Gastroesophageal sphincter (tissue), 4 donors: ENCODE data around the gene VPS35L. TPM values are rescaled to one million over a fixed set of nuclear protein-coding genes. Genes with fewer than 3 reads are reported as not detected.
"Not testable (repeated sequence)": the region's sequence is repeated elsewhere in the genome, so short reads cannot be mapped to it uniquely, and the experiment has no call there.

Experiments used
- ATAC-seq: fragments of 150-250 bp; one replicate; pipeline ENCODE4 v1.9.1; 2016; ENCODE audit warnings: mild to moderate bottlenecking, moderate library complexity
- H3K27ac ChIP-seq, 4 donors: fragments of 200-600 bp; sonication (generic) in 3 of 4; 1 replicate in 3 of 4; 2 replicates in 1 of 4; pipeline ENCODE4 v1.5.1; 2016 to 2019
- H3K27me3 ChIP-seq: fragments of 200-600 bp; sonication (generic); one replicate; pipeline ENCODE4 v1.5.1; 2019
- H3K36me3 ChIP-seq, 2 donors: fragments of 200-600 bp; sonication (generic); one replicate each; pipeline ENCODE4 v1.5.1; 2019; ENCODE audit warnings: control low read depth in 1 of 2
- H3K4me1 ChIP-seq, 3 donors: fragments of 200-600 bp; sonication (generic); 1 replicate in 2 of 3; 2 replicates in 1 of 3; pipeline ENCODE4 v1.5.1; 2016 to 2019; ENCODE audit warnings: control low read depth in 2 of 3
- H3K4me3 ChIP-seq, 2 donors: fragments of 200-600 bp; sonication (generic); one replicate each; pipeline ENCODE4 v1.5.1; 2019; ENCODE audit warnings: mild to moderate bottlenecking in 1 of 2, moderate library complexity in 1 of 2
- H3K9me3 ChIP-seq, 3 donors: fragments of 200-600 bp; sonication (generic); one replicate each; pipeline ENCODE4 v1.5.1; 2017 to 2019; ENCODE audit warnings: control low read depth in 2 of 3
- EP300 ChIP-seq: sonication (generic); formaldehyde crosslinking; IDR thresholded peaks from one replicate; pipeline ENCODE4 v1.6.1; 2017; ENCODE audit warnings: antibody characterized with exemption, mild to moderate bottlenecking
- POLR2A ChIP-seq, 2 donors: fragments of 450-650 bp; IDR thresholded peaks; one replicate each; pipeline ENCODE4 v1.6.1; 2017; ENCODE audit warnings: antibody characterized with exemption in 2 of 2, mild to moderate bottlenecking in 2 of 2, moderate library complexity in 1 of 2
- POLR2AphosphoS5 ChIP-seq: sonication (generic); formaldehyde crosslinking; IDR thresholded peaks from one replicate; pipeline ENCODE4 v1.6.1; 2017; ENCODE audit warnings: antibody characterized with exemption
- WGBS, 2 donors: methylation state at CpG; one replicate each; pipeline ENCODE4 v1.1.5; 2018; ENCODE audit warnings: low coverage in 1 of 2; 5-methylcytosine and 5-hydroxymethylcytosine counted together
- total RNA-seq, 4 donors: library from RNA; depleted of rRNA; stranded (reverse); fragments of >200 nt; gene quantifications; one replicate each; pipeline ENCODE4 v1.1.0, GENCODE V29; 2016
- TF ChIP-seq, protein P1 (sequence below), 4 experiments: fragments of 200-600 bp in 2 of 4; fragments of 450-650 bp in 2 of 4; sonication (generic) in 1 of 4; IDR thresholded peaks; one replicate each; pipeline ENCODE4 v1.5.1; 2017 to 2019; ENCODE audit warnings: antibody characterized with exemption in 4 of 4, mild to moderate bottlenecking in 2 of 4, moderate library complexity in 2 of 4

Gene VPS35L
- total RNA-seq, 4 donors from 2014 or later = 39.0 to 59.6 (median 46.9) TPM

DNA sequence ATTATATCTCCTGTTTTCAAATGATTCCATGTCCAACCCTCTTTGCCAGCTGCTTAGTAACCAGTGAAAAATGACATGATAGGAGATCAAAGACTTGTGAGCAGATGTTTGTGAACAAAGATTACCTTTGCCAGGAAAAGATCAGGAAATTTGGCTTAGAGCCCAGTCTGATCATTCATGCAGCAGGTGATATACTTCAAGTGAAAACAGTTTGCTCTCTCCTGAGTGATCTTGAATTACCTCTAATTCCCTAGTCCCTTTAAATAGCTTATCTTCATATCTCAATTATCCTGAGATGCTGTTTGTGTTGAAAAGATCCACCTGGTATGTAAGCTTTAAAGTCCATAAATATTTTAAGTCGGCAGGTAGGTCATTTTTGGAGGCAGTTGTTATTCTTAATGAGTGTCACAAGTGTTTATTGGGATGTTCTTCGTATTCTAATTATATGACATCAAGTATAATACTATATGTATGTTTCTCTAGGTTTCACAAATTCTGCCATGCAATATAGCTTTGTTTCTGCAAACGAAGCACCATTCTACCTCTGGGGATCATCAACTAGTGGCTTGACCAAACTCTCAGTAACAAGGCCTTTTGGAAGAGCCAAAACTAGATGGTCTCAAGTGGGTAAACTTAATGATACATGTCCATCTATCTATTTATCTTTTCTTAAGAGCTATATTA is 13.2 kb upstream of the VPS35L start:
- no peak for ATAC-seq
- WGBS, 2 donors = 46 to 62% methylated on average over 3 of the region's 3 CpGs
- no peak overlapping the region for H3K4me3 ChIP-seq
- H3K27me3 ChIP-seq = no peaks in the 10 kb centered on the region
- no peak overlapping the region for H3K27ac ChIP-seq
- H3K36me3 ChIP-seq = peaks cover 0 to 86% of the 10 kb centered on the region in 2 donors
- H3K4me1 ChIP-seq = no peaks in the 10 kb centered on the region
- H3K9me3 ChIP-seq = no peaks in the 10 kb centered on the region
- TF ChIP-seq POLR2AphosphoS5 = no peak
- no peak for TF ChIP-seq POLR2A (IDR thresholded peaks at IDR 0.05)
- TF ChIP-seq, protein P1, sequence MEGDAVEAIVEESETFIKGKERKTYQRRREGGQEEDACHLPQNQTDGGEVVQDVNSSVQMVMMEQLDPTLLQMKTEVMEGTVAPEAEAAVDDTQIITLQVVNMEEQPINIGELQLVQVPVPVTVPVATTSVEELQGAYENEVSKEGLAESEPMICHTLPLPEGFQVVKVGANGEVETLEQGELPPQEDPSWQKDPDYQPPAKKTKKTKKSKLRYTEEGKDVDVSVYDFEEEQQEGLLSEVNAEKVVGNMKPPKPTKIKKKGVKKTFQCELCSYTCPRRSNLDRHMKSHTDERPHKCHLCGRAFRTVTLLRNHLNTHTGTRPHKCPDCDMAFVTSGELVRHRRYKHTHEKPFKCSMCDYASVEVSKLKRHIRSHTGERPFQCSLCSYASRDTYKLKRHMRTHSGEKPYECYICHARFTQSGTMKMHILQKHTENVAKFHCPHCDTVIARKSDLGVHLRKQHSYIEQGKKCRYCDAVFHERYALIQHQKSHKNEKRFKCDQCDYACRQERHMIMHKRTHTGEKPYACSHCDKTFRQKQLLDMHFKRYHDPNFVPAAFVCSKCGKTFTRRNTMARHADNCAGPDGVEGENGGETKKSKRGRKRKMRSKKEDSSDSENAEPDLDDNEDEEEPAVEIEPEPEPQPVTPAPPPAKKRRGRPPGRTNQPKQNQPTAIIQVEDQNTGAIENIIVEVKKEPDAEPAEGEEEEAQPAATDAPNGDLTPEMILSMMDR (IDR thresholded peaks at IDR 0.05) = no peak
- no peak for TF ChIP-seq EP300

DNA sequence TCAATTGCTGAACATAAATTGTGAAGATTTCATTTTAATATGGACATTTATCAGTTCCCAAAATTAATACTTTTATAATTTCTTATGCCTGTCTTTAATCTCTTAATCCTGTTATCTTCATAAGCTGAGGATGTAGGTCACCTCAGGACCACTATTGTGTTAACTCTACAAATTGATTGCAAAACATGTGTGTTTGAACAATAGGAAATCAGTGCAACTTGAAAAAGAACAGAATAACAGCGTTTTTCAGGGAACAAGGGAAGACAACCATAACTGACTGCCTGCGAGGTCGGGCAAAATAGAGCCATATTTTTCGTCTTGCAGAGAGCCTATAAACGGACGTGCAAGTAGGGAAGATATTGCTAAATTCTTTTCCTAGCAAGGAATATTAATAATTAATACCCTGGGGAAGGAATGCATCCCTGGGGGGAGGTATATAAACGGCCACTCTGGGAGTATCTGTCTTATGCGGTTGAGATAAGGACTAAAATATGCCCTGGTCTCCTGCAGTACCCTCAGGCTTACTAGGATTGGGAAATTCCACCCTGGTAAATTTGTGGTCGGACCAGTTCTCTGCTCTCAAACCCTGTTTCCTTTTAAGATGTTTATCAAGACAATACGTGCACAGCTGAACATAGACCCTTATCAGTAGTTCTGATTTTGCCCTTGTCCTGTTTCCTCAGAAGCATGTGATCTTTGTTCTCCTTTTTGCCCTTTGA is 12.1 kb upstream of the VPS35L start:
- not testable (repeated sequence) for H3K27ac ChIP-seq, H3K4me3 ChIP-seq, H3K4me1 ChIP-seq, ATAC-seq, H3K27me3 ChIP-seq, H3K9me3 ChIP-seq
- 80 to 83% methylated on average over 3 to 10 of the region's 10 CpGs for WGBS, 2 donors
- H3K36me3 ChIP-seq = peaks cover 0 to 89% of the 10 kb centered on the region in 2 donors

DNA sequence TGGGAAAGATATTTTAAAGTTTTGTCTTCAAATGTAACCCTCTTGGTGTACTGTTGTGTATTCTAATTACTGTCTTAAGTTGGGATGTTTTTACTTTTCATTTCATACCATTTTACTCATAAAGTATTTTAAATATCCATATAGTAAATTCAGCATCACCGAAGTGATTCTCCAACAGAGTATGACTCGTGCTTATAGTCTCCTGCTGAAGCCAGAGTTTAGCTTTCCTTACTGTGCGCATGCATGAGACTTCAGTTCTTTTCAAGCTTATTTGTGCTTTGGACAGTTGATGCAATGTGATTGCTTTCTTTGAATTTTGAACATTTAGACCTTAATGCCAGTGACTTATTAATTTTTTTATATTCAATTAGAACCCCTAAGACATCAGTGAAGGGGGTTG is 7.4 kb upstream of the VPS35L start:
- peaks cover 0 to 86% of the 10 kb centered on the region in 2 donors for H3K36me3 ChIP-seq
- no peak overlapping the region for H3K4me3 ChIP-seq
- 94 to 100% methylated on average over 1 to 3 of the region's 3 CpGs for WGBS, 2 donors
- H3K27me3 ChIP-seq = no peaks in the 10 kb centered on the region
- no peak for ATAC-seq
- no peak overlapping the region for H3K27ac ChIP-seq
- H3K9me3 ChIP-seq = no peaks in the 10 kb centered on the region
- H3K4me1 ChIP-seq = no peaks in the 10 kb centered on the region
- no peak for TF ChIP-seq EP300
- TF ChIP-seq, protein P1 (IDR thresholded peaks at IDR 0.05) = no peak
- no peak for TF ChIP-seq POLR2A (IDR thresholded peaks at IDR 0.05)
- TF ChIP-seq POLR2AphosphoS5 = no peak

DNA sequence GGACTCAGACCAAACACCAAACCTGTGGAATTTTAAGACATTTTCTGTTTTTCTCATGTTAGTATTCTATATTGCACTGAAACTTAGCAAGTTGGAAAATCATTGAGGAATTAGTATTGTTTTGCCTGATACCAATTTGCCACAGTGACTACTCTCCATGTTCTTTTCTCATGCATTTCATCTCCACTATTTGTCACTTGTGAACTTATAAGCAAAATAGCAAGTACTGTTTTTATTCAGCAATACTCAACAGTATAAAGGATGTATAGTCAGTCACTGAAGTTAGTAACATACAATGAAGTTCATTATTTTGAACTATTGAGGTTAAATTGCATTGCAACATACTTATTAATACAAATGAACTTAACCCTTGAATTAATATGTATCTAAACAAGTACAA is 5.8 kb upstream of the VPS35L start:
- peaks cover 0 to 7% (median 2%) of the 10 kb centered on the region in 3 donors for H3K4me1 ChIP-seq
- no peak for ATAC-seq
- H3K27ac ChIP-seq = no peak overlapping the region
- H3K36me3 ChIP-seq = peaks cover 0 to 71% of the 10 kb centered on the region in 2 donors
- TF ChIP-seq POLR2A (IDR thresholded peaks at IDR 0.05) (no peak), POLR2AphosphoS5 (no peak)
- H3K27me3 ChIP-seq = no peaks in the 10 kb centered on the region
- H3K9me3 ChIP-seq = no peaks in the 10 kb centered on the region
- no peak overlapping the region for H3K4me3 ChIP-seq

DNA sequence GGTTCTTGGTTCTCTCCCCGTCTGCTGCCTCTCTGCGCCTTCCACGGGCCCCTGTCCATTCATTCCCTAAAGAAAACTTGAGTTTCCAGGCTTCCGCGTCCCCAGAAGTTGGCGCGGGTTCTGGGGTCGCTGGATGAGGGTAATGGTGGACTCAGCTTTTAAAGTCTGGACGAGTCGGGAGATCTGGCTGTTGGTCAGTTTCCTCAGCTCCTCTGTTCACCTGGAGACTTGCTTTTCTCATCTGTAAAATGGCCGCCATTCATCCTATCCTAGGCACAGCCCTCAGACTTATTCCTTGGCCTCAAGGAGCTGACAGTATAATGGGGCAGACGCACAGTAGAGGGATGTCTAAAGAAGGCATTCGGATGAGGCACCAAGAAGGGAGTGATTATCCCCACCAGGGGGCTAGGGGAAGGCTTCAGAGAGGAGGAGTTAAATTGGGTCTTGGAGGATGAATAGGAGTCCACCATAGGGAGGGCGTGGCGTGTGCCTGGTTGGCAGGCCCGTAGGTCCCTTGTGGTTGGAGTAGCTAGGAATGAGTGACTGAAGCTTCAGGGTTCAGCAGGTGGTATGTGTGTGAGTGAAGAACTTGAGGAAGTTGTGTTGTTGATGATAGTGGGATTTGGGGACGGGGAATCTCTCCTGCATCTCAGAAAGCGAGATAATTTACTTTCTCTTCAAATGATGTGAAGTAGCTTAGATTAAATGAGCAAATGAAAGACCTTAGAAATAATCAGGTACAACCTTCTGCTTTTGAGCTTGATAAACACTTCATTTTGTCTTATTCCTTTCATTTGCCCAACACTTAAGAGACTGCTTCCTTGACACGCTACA is 652 bp downstream of the VPS35L start:
- Histone ChIP-seq H3K4me1 (peaks cover 0 to 36% (median 2%) of the 10 kb centered on the region in 3 donors), H3K4me3 (peak overlapping the region; percentile 69 to 87), H3K27ac (peak overlapping the region; percentile 60 to 93 (median 90)), H3K27me3 (no peaks in the 10 kb centered on the region), H3K36me3 (peaks cover 0 to 10% of the 10 kb centered on the region in 2 donors), H3K9me3 (no peaks in the 10 kb centered on the region)
- ATAC-seq = no peak
- 53 to 71% methylated on average over 5 to 13 of the region's 19 CpGs for WGBS, 2 donors
- TF ChIP-seq POLR2AphosphoS5 = no peak
- TF ChIP-seq, protein P1 (IDR thresholded peaks at IDR 0.05) = no peak
- TF ChIP-seq EP300 = no peak
- TF ChIP-seq POLR2A (IDR thresholded peaks at IDR 0.05) = no peak
